ENCODE data around the gene PRKN. TPM values are rescaled to one million over a fixed set of nuclear protein-coding genes. Genes with fewer than 3 reads are reported as not detected.

Gene PRKN
- total RNA-seq, 2 donors from 2014 or later: 10.7 to 21.2 TPM

- intact Hi-C loops (cut with DNase I): no loop called here
- Histone ChIP-seq H3K27me3 (replicated peaks; ENCODE audit: insufficient read depth) (no peaks in the 10 kb centered on the region), H3K9me3 (no peaks in the 10 kb centered on the region), H3K36me3 (no peaks in the 10 kb centered on the region), H3K27ac (no peak overlapping the region), H3K4me1 (replicated peaks) (no peaks in the 10 kb centered on the region), H3K4me3 (no peak overlapping the region)
- TF ChIP-seq, protein P1, sequence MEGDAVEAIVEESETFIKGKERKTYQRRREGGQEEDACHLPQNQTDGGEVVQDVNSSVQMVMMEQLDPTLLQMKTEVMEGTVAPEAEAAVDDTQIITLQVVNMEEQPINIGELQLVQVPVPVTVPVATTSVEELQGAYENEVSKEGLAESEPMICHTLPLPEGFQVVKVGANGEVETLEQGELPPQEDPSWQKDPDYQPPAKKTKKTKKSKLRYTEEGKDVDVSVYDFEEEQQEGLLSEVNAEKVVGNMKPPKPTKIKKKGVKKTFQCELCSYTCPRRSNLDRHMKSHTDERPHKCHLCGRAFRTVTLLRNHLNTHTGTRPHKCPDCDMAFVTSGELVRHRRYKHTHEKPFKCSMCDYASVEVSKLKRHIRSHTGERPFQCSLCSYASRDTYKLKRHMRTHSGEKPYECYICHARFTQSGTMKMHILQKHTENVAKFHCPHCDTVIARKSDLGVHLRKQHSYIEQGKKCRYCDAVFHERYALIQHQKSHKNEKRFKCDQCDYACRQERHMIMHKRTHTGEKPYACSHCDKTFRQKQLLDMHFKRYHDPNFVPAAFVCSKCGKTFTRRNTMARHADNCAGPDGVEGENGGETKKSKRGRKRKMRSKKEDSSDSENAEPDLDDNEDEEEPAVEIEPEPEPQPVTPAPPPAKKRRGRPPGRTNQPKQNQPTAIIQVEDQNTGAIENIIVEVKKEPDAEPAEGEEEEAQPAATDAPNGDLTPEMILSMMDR (IDR thresholded peaks at IDR 0.05): no peak
- TF ChIP-seq POLR2A (IDR thresholded peaks at IDR 0.05): no peak
- no peak for TF ChIP-seq POLR2AphosphoS5 (IDR thresholded peaks at IDR 0.05)
- DNase-seq (ENCODE audit: low spot score): no peak
Observed at GRCh38 chr6:162591517-162591916, 136.0 kb downstream of the PRKN start.

DNA sequence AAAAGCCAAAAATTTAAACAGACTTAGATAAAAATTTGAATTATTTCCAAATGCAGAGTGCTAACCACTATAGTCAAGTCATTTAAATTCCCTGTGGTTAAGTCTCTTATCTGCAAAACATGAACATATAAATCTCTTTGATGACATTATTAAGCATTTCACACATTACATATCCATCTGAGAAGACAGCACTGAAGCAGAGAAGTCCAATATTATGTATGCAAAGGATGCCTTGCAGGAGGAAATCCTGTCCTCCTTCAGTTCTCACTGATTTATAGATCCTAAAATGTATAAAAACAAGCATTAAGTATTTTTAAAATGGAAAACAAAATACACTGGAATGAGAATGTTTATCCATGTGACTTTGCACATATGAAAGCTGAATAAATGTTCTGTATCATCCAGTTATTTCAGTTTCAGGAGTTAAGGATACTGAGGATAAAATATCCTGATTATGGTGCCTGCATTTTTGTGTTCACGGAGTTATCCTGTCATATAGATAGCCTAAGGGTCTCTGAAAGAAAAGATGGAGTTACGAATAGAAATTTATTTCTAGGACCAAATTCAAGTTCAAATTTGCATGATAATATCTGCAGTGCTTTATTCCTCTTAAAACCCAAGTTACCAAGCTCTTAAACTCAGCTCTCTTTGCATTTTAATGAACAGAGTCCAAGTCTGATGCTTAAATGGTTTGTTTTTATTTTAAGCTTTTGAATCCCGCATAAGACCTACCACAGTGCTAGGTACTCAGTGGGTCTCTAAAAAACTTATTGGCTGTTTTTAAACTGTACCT, 145.4 kb downstream of the PRKN start:
- intact Hi-C loops (cut with DNase I): no loop called here
- Histone ChIP-seq H3K4me1 (replicated peaks) (no peaks in the 10 kb centered on the region), H3K4me3 (no peak overlapping the region), H3K27ac (no peak overlapping the region), H3K9me3 (no peaks in the 10 kb centered on the region), H3K27me3 (replicated peaks; ENCODE audit: insufficient read depth) (no peaks in the 10 kb centered on the region), H3K36me3 (no peaks in the 10 kb centered on the region)
- no peak for DNase-seq (ENCODE audit: low spot score)
- no peak for TF ChIP-seq POLR2A (IDR thresholded peaks at IDR 0.05)
- TF ChIP-seq, protein P1 (IDR thresholded peaks at IDR 0.05): no peak
- WGBS: 81% methylated on average over 3 of the region's 3 CpGs

GRCh38 chr6:162580619-162581018, 146.9 kb downstream of the PRKN start:
- Histone ChIP-seq H3K9me3 (no peaks in the 10 kb centered on the region), H3K27ac (no peak overlapping the region), H3K4me3 (no peak overlapping the region), H3K36me3 (no peaks in the 10 kb centered on the region), H3K27me3 (replicated peaks; ENCODE audit: insufficient read depth) (no peaks in the 10 kb centered on the region), H3K4me1 (replicated peaks) (no peaks in the 10 kb centered on the region)
- TF ChIP-seq, protein P1 (IDR thresholded peaks at IDR 0.05): no peak
- TF ChIP-seq POLR2A (IDR thresholded peaks at IDR 0.05) (no peak), POLR2AphosphoS5 (IDR thresholded peaks at IDR 0.05) (no peak)
- intact Hi-C loops (cut with DNase I): no loop called here
- WGBS: 71% methylated on average over 4 of the region's 4 CpGs
- no peak for DNase-seq (ENCODE audit: low spot score)

GRCh38 chr6:162576016-162576415, 151.6 kb downstream of the PRKN start:
- H3K4me3 ChIP-seq: no peak overlapping the region
- TF ChIP-seq POLR2AphosphoS5 (IDR thresholded peaks at IDR 0.05): no peak
- TF ChIP-seq, protein P1 (IDR thresholded peaks at IDR 0.05): no peak
- no peaks in the 10 kb centered on the region for H3K36me3 ChIP-seq
- H3K9me3 ChIP-seq: no peaks in the 10 kb centered on the region
- no peak overlapping the region for H3K27ac ChIP-seq
- H3K4me1 ChIP-seq (replicated peaks): no peaks in the 10 kb centered on the region
- no peak for DNase-seq (ENCODE audit: low spot score)
- H3K27me3 ChIP-seq (replicated peaks; ENCODE audit: insufficient read depth): no peaks in the 10 kb centered on the region
- intact Hi-C loops (cut with DNase I): no loop called here
- WGBS: 92% methylated on average over 2 of the region's 2 CpGs

- no peak for DNase-seq (ENCODE audit: low spot score)
- H3K27ac ChIP-seq: no peak overlapping the region
- H3K27me3 ChIP-seq (replicated peaks; ENCODE audit: insufficient read depth): no peaks in the 10 kb centered on the region
- H3K9me3 ChIP-seq: no peaks in the 10 kb centered on the region
- TF ChIP-seq, protein P1 (IDR thresholded peaks at IDR 0.05): no peak
- TF ChIP-seq POLR2AphosphoS5 (IDR thresholded peaks at IDR 0.05) (no peak), POLR2A (IDR thresholded peaks at IDR 0.05) (no peak)
- intact Hi-C loops (cut with DNase I): no loop called here
- 16% methylated on average over 3 of the region's 3 CpGs for WGBS
- H3K36me3 ChIP-seq: no peaks in the 10 kb centered on the region
- no peaks in the 10 kb centered on the region for H3K4me1 ChIP-seq (replicated peaks)
- no peak overlapping the region for H3K4me3 ChIP-seq
Observed at GRCh38 chr6:162572240-162572639, 155.3 kb downstream of the PRKN start.
